Hematopoietic multipotent progenitor cell treated with erythropoietin and hydrocortisone succinate and interleukin-3 and kit ligand, for 17 days (in vitro differentiated cells): ENCODE data around the gene FBXO8.

Experiments used
- DNase-seq: peaks from one replicate; pipeline ENCODE4 v3.0.0-alpha.2; 2015; ENCODE audit warnings: low spot score

The FBXO8 gene

DNA sequence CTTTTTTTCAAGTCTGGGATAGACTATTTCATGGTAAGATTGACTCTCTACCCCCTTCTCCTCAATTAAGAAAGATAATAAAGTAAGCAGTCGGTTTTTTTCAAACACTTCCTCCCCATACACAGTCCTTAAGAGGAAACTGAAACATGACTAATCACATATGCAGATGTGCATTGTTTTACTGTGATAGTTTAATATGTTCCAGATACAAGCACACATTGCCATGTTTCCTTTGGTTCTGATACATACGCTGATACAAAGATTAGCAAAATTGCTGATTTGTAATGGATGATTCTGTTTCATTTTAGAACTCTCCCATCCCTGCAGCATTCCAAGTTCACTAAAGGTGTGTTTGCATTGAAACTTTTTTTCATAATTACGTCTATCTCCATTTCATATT is 76.1 kb downstream of the FBXO8 start:
- no peak for DNase-seq

DNA sequence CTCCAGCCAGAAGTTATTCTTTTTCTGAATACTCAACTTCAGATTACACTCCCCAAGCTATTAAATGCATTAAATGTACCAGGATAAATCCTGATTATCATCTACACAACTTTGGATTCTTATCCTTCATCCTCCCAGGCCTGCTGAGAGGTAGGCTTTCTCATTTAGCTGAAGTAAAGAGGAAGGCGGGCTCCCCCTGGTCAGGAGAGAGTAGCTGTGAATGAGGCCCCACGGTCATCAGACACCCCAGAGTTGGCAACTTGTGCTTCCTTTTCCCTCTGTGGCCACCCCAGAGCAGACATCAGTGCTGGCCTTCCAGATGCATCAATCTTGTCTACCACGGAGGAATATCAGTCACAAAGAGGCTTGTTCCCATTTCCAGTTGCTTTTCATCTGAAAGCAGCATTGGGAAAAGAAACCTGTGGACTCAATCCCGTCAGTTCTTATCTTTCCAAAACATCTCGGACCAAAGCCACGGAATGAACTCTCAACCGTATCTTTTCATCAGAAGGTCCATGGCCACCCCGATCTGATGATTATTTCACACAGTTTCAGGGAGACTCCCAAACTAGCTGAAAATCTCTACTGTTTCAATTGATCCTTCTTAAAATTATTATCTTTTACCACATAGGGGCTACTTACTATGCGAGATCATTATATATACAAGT is 79.2 kb downstream of the FBXO8 start:
- no peak for DNase-seq

DNA sequence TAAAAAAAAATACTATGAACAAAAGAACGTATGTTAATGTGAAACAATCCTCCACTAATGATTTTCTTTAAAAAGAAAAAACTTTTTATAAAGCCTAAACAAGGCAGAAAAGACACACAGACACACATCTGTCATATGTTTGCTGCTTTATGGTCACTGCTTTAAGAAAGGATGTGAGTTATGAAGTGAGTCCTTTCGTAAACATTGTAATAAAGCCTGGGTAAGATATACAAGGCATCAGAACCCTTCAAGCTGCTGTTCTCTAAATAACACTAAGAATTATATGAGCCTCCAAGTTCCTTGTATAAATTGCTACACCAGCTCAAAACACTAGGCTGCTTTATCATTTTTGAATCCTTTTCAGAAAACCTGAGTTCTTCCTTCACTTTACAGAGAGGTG is 81.6 kb downstream of the FBXO8 start:
- no peak for DNase-seq

DNA sequence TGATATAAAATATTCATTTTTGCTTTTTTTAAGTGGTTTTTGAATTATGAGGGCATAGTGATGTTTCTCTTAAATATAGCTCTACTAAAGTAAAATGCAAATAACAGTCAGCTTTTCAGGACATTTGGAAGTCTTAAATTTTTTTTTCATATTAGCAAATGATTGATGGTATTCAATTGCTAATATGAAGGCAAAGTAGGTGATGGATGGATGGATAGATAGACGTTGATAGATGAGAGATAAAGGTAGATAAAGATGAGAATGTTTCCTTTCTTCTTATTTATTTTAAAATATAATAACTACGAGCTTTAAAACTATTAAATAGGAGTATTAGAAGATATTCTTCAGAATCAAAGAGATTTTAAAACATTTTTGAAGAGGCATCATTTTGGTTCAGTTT is 83.7 kb downstream of the FBXO8 start:
- DNase-seq = no peak

DNA sequence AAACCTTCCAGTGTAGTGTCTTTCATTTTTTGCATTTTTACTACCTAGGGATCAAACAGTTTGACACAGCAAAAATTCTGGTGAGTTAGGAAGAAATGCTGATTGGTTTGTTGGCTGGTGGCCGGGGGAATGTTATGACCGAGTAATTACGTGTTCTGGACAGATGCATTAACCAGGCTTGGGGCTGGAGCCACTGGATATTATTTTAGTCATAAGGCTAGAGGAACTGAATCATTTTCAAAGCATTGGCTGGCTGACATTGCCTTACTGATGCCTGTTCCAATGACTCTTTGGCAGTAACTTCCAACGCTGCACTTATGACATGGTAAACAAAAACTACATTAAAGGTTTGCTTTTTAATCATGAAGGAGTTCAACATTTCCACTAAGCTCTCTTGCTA is 84.6 kb downstream of the FBXO8 start:
- no peak for DNase-seq

DNA sequence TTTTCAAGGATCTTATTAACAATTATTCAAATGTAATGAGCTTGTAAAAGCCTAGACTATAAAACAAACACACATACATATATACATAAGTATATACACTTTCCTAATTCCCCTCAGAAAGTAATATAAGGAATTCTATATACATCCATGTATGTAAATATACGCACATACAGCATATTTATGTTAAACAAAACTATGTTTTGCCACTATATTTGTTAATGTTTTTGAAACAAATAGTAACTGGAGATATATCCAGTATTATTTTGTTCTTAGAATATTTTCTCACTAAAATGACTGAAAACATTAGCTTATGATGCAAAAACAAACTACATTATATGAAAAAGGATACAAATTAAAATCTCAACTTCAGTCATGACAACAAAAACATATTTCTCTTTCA is 85.1 kb downstream of the FBXO8 start:
- DNase-seq = no peak

DNA sequence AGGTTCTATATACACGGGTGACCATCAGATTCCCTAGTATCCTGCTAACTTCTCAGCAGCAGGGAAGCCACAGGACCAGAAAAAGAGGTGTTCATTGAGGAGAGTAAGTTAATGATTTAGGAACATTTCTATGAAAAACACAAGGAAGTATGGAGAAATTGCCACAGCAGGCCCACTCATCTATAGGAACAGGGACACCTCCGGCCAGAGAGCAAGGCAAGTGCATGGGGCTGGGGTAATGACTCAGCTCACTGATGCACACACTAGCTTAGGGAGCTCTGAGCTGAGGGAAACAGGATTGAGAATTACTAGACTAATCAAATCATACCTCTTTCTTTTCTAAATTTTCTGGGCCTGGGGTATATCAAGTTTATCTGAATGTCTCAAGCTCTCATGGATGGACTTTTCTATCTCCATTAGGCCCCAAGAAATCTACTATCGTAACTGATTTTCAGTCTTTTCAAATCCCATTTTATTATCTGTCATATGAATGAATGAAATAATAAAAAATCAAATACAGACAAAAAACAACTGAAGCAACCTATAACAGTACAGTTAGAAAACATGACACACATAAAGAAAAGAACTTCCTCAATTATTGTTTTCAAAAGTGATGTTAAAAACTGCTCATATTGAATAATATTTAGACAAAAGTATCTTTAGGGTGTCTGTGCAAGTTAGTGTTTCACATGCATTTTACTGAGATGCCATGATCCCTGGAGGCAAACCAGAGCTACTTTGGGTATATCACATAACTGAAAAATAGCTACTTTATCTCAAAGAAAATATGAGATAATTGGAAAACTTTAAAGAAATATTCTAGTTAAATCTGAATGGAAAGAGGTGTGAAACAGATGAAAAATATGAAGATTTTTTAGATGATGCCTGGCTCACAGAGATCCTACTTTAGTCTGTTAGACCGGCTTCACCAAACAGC is 89.8 kb downstream of the FBXO8 start:
- DNase-seq = no peak

DNA sequence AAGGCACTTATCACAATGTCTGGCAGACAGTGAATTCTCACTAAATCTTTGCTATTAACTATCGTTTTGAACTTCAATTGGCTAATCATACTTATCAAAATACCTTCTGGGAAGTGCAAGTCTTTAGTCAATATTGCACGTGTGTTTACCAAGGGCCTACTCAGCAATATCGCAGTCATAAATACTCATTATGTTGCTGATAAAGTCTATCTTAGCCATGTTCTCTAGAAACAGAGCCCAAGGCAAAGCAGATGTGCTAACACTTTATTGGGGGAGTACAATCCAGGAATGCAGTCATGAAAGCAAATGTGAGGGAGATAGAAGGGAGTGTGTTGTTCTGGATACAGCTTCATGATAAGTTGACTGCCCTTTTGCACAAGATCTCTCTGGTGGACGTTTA is 90.5 kb downstream of the FBXO8 start:
- no peak for DNase-seq

DNA sequence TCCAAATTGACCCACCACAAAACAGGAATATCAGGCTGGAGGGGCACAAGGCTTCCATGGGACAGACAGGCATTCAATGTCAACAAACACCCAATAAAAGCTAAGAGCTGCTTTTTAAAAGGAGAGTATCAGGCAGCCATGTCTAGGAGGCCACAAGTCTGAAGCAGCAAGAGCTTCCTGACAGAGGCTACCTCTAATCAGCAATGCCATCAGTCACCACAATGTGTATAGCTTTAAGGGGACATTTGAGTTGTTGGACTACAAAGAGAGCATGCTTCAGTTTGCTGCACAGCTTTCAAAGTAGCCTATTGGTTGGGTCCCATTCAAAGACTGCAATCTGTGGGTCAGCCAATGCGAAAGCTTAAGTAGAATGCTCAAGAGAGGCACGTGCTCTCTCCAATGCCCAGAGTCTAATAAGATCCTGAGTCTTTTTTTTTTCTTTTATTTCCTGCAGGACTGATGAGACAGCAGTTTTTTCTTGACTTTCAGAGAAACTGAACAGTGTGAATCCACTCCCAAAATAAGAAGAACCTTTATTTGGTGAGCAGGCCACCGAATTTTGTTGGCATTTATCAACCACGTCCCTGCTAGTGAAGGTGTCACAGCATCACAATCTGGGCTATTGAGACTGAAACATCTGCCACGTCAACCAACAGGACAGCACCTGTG is 92.5 kb downstream of the FBXO8 start:
- DNase-seq = no peak

DNA sequence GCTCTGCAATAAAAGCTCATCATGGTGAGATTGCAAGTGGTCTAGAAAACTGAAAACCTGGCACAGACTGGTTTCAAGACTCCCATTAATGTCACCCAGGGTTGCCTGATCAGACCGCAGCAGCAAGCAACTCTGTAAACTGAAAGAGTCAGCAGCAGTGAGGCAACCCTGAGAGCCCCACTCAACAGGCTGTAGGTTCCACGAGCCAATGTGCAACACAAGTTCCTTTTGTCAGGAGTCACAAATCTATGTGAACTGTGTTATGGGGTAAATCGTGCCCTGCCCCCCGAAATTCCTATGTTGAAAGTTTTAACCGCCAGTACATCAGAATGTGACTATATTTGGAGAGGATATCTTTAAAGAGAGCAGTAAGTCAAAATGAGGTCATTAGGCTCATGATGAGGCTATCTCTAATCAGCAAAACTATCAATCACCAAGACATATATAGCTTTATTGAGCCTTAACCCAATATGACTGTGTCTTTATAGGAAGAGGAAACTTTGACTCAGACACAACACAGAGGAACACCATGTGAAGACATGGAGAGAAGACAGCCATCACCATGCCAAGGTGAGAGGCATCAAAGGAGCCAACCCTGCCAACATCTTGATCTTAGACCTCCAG is 94.0 kb downstream of the FBXO8 start:
- no peak for DNase-seq
